DMS 273 treated with DMSO at 0.1 percent for 48 hours (cell line): ENCODE results near the gene NOTCH1.

Source experiments
- DNase-seq: peaks from one replicate; lab custom pipeline; 2025; lab: John Stamatoyannopoulos, UW

The NOTCH1 gene

GRCh38 chr9:136544964-136545691, 720 bp downstream of the NOTCH1 start:
- no peak for DNase-seq

GRCh38 chr9:136544548-136544963, 1.3 kb downstream of the NOTCH1 start:
- no peak for DNase-seq

GRCh38 chr9:136543830-136544547, 1.9 kb downstream of the NOTCH1 start:
- no peak for DNase-seq

GRCh38 chr9:136543280-136543679, 2.6 kb downstream of the NOTCH1 start:
- DNase-seq = no peak

- DNase-seq = no peak
These were observed 3.4 kb downstream of the NOTCH1 start for GRCh38 chr9:136542241-136543040.

GRCh38 chr9:136541709-136542108, 4.1 kb downstream of the NOTCH1 start:
- DNase-seq = no peak

GRCh38 chr9:136541179-136541578, 4.7 kb downstream of the NOTCH1 start:
- no peak for DNase-seq

- no peak for DNase-seq
These were observed 6.1 kb downstream of the NOTCH1 start for GRCh38 chr9:136539427-136540421.

GRCh38 chr9:136538599-136539426, 7.0 kb downstream of the NOTCH1 start:
- DNase-seq = no peak

GRCh38 chr9:136537896-136538598, 7.8 kb downstream of the NOTCH1 start:
- DNase-seq = no peak

GRCh38 chr9:136537411-136537810, 8.4 kb downstream of the NOTCH1 start:
- DNase-seq = no peak

GRCh38 chr9:136536721-136537241, 9.1 kb downstream of the NOTCH1 start:
- no peak for DNase-seq

GRCh38 chr9:136536051-136536720, 9.7 kb downstream of the NOTCH1 start:
- DNase-seq = no peak

- no peak for DNase-seq
These were observed 10.8 kb downstream of the NOTCH1 start for GRCh38 chr9:136535070-136535469.

GRCh38 chr9:136534366-136534765, 11.5 kb downstream of the NOTCH1 start:
- DNase-seq = no peak

- DNase-seq = no peak
These were observed 12.1 kb downstream of the NOTCH1 start for GRCh38 chr9:136533775-136534157.

GRCh38 chr9:136532799-136533774, 12.8 kb downstream of the NOTCH1 start:
- no peak for DNase-seq
